HG03139 (cell line): ENCODE measurements around the gene PPP1R14B.

Experiments used
- ATAC-seq: cut with Tn5 transposase; IDR thresholded peaks from one replicate; pipeline ENCODE4 v1.9.1; 2021; ENCODE audit not compliant: unreplicated experiment

Gene PPP1R14B, protein sequence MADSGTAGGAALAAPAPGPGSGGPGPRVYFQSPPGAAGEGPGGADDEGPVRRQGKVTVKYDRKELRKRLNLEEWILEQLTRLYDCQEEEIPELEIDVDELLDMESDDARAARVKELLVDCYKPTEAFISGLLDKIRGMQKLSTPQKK

DNA sequence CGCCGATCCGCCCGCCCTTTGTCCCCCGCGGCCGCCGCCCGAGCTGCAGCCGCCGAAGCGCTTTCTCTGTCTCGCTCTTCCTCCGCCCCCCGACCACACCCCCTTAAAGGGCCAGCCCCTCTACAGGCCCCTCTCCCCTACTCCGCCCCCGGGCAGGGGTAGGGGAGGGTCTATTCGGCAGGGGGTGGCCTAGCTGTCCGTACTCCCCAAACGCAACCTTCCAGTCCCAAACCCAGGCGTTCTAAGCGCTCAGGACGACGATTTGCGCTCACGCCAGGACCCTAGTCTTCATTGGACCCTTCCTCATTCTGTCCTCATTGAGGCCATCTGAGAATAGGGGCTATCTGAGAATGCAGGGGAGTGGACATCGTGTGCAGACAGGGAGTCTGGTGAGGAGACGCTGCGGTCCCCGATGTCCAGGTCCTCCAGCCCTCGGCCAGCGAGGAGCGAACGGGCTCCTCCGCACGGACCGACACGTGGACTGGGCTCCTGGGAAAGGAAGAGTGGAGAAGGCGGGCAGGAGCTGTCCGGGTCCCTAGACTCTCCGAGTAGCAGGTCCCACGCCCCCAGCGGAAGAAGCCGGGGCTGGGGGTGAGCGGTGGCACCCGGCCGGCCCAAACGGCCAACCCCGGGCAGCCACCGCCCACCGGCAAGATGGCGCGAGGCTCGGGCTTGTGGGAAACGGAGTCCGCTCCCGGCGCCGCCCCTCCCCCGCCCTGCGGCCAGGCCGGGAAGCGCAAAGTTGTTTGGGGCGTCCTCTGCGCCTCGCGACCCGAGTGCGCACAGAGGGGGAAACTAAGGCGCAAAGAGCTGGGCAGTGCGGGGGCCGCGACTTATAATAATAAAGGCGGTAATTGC is at the start of gene PPP1R14B:
PPP1R14B (minus strand) TSS at position 73 of the 858 bp plus-strand sequence. CDS start 270 bp downstream, outside the sequence.
- ATAC-seq, result no peak

DNA sequence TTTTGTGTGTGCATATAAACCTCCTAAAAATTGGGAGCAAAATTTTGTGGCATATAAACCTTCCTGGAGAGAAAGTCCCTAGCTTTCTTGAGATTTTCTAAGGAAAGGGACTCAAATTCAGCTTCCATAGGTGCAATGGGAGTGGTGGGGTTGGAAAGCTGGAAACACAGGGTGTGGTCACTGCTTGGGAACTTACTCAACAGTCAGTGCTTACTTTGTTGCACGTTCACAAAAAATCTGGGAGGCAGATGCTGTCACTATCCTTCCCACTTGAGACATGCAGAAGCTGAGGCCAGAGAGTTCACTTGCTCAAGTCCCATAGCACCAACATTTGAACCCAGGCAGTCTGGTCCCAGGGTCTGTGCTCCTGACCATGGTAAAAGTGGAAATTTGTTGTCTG is 49.5 kb upstream of the PPP1R14B start:
- ATAC-seq, result no peak

DNA sequence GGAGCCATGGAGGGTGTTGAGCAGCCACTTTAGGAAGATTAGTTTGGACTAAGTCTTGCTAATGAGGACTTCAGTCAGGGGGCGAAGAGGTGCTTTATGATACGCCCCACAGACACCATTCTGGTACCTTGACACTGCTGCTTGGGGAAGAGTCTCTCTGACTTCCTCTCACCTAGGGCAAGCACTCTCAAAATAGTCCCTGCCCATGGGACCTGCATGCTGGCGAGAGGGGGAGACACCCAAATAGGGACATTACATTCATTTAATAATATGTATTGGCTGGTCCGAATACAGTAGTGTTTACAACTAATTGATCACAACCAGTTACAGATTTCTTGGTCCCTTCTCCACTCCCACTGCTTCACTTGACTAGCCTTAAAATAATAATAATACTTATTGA is 49.0 kb upstream of the PPP1R14B start:
- ATAC-seq, result no peak

DNA sequence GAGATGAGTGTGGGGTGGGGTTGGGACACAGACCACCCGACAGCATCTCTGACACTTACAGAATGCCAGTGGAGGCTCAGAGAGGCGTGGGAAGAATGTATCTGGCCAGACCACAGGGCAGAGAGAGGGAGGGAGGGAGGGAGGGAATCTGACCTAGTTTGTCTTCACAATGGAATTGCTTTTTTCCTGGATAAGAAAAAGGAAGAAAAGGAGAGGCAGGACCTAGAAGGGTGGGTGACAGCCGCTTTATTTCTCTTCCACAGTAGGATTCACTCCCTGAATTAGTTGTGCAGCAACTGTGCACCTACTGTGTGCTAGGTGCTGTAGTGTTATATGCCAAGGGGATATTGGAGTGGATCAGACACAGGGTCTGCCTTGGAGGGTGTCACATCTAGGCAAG is 48.0 kb upstream of the PPP1R14B start:
- no peak for ATAC-seq

DNA sequence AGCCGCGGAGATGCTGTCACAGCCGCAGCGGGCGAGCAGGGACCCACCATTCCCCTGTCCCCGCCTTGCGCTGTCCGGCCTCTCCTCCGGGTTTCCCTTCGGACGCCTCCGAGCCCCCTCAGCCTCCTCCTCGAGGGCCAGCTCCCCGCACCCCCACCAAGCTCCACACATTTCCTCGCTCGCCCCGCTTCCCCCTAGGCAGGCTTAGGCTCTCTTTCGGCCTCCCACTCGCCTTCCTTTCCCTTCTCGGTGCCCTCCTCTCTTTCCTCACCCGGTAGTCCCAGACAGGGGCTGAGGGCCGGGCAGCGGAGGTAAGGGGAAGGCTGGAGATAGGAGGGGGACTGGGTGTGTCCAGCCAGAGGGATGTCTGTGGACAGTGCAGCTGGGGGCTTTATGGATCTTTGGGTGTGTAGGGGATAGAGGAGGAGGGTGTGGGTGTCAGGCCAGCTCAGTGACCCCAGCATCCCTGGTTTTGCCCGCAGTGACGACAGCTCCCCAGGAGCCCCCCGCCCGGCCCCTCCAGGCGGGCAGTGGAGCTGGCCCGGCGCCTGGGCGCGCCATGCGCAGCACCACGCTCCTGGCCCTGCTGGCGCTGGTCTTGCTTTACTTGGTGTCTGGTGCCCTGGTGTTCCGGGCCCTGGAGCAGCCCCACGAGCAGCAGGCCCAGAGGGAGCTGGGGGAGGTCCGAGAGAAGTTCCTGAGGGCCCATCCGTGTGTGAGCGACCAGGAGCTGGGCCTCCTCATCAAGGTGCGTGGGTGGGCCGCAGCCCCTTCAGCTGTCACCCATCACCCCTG is 45.9 kb upstream of the PPP1R14B start:
- no peak for ATAC-seq

DNA sequence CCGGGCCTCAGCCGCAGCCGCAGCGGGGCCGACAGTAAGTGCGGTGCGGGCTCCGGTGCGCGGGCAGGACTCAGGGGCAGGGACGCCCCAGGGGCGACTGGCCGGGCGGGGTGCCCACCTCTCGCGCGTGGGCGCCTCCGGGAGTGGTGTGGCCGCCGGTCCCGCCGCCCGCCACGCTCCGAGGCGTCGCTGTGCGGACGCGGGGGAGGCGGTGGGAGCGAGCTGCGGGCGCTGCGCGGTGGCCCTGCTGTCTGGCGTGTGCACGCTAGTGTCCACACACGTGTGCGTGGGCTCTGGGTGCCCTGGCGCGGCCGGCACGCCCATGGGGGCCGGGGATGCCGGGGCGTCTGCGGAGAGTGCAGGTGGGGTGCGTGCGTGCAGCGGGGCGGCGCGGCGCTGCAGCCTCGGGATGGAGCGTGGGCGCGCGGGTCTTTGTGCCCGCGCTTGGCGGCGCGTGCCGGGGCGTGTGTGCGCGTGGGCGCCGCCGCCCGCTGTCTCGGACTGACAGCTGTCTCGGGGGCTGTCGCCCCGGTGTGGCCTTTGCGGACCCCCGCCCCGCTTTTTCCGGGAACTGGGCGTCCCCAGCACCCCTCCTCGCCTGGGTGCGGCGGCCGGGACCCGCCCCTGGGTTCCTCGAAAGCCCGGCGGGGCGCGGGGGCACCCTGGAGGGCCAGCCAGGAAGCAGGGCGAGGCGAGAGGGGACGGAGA is 45.2 kb upstream of the PPP1R14B start:
- ATAC-seq, result no peak

DNA sequence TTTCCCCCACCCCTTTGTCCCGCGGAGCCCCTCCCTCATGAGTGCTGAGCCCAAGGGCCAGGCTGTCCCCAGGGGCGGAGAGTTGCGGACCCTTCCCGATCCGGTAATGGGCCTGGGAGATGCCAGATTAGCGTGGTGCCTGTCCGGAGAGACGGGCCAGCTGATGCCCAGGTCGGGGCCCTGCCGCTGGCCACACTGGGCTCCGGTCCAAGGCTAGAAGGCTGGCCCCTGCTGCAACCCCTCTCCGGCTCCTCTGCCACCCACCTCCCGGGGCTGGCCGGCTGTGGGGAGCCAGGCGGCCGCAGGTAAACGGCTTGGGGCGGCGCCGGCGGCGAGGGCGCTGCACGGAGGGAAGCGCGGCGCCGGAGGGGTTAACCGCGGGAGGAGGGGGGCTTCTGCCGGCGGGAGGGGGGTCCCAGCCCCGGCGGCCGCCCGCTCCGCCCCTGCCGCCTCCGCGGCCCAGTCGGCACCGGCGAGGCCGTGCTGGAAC is 44.6 kb upstream of the PPP1R14B start, which contains the start of gene KCNK4:
KCNK4 (plus strand) TSS at position 41 of the 490 bp plus-strand sequence. CDS start 1,717 bp downstream, outside the sequence.
- no peak for ATAC-seq

DNA sequence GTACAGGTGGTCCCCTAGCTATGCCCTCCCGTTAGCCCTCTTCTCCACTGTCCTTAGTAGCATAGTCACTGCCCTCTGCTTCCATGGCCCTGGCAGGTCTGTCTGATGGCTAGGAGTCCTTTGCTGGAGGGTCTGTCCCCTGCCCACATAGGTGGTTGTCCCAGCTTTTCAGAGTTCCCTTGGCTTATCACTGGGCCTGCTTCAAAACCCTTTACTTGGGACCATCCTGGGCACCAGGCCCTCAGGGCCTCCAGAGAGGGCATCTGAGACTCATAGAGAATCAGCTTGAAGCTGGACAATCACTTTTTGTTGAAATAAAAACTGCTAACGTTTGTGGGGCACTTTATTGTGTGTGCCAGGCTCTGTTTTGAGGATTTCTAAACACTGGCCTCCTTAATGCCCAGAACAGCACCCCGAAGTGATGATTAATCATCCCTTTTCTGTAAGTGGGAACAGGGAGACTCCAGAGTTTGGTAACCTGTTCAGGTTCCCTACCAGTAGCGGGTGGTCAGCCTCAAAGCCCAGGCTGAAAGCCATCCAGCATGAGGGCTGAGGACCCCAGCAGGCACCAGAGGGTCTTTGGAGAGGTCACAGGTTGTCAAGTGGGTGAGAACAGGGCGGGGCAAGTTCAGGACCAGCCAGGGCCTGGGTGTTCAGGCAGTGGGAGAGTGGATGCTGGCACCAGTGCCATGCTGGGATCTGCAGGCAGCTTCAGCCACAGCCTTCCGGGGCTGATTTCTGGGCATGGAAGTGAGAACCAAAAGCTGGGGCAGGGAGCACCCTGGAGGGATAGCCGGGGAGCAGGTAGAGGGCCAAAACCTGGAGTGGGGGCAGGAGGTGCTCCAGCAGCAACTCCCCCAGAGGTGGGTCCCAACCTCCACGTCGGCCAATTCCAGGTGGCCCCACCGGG is 43.9 kb upstream of the PPP1R14B start:
- ATAC-seq, result no peak

DNA sequence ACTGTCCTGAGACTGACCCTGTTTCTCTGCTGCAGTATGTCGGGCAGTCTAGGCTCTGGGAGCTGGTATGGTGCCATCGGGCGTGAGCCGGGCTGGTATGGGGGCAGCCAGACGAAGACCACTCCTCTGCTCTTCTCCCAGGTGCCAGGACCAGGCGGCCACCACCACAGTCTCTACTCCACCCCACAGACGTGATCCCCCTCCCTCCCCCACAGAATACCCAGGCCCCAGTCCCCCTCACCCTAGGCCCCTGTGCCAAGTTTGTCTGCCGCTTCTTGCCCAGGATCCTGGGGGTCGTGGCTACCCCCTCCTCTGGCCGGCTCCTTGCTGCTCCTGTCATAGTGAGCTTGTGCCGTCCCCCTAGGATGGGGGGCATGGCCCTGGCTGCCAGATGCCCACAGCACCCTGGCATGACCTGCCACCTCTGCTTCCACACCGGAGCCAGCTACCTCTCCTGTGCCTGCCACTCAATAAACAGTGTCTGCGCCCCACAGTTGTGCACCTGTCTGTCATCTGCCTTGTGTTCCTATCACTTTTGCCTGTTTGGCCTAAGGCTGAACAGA is 42.3 kb upstream of the PPP1R14B start:
- no peak for ATAC-seq

DNA sequence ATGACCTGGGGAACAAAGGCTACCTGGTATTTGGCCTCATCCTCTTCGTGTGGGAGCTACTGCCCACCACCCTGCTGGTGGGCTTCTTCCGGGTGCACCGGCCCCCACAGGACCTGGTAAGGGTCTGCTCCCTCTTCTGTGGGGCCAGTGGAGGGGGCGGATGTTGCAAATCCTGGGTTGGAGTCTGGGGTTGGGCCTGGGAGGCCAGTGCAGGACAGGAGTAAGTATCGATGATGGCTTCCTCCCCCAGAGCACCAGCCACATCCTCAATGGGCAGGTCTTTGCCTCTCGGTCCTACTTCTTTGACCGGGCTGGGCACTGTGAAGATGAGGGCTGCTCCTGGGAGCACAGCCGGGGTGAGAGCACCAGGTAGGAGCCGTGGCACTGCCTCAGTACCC is 41.6 kb upstream of the PPP1R14B start:
- no peak for ATAC-seq

DNA sequence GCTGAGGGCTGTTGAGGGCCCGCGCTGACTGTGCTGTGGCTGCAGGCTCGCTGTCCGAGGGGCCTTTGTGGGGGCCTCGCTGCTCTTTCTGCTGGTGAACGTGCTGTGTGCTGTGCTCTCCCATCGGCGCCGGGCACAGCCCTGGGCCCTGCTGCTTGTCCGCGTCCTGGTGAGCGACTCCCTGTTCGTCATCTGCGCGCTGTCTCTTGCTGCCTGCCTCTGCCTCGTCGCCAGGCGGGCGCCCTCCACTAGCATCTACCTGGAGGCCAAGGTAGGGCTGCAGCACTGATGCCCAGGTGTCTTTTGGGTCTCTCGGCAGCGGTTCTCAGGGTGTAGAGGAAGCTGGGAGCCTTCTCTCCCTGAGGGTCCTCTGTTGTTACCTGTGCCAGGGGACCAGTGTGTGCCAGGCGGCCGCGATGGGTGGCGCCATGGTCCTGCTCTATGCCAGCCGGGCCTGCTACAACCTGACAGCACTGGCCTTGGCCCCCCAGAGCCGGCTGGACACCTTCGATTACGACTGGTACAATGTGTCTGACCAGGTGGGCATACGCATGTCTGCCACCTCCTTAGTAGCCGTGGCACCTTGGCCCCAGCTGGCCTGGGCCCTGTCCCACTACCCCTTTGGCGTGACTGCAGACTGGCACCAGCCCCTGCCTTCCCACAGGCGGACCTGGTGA is 41.1 kb upstream of the PPP1R14B start:
- no peak for ATAC-seq

DNA sequence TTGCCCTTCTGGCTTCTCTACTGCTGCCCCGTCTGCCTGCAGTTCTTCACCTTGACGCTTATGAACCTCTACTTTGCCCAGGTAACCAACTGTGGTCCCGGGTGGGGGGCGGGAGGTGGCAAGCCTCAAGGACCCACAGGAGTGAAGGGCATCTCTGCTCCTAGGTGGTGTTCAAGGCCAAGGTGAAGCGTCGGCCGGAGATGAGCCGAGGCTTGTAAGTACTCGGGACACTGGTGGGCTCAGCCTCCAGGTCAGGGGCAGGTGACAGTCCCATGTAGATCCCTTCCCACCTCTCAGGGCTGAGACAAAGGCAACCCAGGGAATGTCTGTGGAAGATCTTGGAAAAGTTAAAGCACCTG is 40.0 kb upstream of the PPP1R14B start:
- ATAC-seq, result no peak

DNA sequence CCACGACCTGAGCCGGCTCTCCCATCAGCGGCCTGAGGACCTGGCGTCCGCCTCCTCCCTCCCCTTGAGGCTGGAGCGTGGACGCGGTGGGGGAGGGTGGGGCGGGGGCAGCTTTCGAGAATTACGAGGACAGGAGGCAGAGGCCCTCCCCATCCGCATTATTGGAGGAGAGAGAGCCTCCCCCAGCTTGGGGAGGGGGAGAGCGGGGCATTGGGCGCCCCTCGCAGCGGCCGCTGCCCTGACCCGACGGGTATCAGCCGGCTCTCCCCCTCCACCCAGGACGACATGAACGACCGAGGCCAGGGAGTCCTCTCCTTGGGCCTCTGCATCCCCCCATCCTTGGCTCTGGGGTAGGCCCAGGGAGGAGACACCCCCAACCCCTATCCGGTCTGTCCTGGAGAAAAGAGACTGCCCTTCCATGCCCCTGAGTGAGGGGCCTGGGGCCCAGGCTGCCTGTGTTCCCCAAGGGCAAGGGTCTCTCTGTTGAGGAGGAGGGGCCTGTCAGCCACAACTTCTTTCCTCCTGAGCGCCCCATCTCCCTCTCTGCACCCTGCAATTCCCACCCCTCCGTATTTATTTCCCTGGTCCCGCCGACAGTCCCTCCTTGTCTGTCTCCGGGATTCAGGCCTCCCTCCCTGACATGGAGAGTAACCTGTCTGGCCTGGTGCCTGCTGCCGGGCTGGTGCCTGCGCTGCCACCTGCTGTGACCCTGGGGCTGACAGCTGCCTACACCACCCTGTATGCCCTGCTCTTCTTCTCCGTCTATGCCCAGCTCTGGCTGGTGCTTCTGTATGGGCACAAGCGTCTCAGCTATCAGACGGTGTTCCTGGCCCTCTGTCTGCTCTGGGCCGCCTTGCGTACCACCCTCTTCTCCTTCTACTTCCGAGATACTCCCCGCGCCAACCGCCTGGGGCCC is 39.4 kb upstream of the PPP1R14B start:
- ATAC-seq, result no peak

DNA sequence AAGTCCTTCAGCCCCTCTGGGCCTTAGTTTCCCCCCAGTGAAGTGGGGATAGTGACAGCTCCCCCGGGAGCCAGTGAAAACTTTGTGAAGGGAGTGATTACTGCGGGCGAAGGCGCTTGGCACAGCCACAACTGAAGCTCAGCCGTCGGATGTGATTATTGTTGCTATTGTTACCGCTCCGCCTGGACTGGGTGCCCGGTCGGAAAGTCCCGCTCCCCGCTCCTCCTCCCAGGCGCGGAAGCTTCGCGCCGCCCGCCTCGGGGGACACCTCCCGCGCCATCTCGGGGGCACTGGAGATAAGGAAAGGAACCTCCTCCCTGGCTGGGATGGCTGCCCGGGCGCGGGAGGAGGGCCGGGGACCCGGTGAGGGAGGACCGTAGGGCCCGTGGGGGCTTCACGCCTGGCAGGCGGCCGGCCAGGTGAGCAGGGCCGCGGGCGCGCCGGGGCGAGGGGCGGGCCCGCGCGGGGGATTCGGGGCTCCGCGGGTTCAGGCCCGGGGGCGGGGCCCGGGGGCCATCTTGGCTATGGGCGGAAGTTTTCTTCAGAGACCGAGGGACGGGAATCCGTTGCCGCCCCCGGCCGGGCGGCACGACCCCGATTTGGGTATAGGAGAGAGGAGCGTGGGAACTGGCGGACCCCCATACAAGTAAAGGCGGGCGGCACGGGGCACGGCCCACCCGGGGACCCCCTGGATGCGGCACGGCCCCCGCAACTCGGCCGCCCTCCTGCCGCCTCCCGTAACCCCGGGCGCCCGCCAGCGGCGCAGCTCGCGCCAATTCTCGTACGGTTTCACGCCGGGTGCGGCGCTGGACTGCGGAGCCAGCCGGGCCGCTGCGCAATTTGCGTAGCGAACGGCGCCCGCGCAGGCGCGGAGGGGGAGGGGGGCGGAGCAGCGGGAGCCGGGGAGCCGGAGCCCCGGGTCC is 38.5 kb upstream of the PPP1R14B start, which contains the start of gene GPR137:
GPR137 (plus strand) TSS at position 887 of the 923 bp plus-strand sequence. CDS start 677 bp downstream, outside the sequence.
- peak; percentile 48 for ATAC-seq

DNA sequence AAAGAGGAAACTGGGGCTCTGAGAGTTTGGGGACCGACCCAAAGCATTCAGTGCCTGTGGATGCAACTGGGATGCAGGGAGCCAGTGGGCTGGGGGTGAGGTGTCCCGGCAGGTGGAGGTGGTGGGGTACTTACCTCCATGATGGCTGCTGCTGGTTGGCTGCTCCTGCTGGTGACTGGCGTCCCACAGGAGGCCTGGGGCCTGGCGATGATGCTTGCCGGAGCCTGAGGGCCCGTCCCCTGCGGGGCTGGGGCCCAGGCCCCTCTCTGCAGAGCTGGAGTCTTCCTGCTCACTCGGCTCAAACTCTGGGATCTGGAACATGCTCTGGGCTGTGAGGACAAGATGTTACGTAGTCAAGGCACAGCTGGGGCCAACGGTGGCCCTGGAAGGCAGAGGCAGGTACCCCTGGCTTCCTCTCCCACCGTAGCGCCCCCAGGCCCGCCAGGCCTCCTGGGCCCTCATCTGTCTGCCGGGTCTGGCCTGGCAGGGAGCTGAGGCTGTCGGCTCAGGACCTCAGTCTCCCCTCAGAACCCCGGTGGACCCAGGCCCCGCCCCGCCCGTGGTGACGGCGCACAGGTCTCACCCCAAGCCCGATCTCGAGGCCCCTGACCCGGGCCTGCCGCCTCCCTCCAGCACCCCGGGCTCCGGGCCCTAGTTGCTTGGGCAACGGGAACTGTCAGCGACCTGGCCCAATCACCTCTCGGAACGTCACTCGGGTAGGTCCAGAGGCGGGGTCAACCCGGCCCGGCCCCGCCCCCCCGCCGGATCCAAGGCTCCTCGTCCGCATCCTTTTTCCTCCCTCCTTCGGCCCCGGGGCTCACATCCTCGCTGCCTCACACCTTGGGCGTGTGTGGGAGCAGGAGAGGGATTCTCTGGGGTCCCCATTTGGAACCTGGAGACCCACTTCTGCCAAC is 37.6 kb upstream of the PPP1R14B start, which contains the start of gene BAD:
BAD (minus strand) TSS at position 618 of the 914 bp plus-strand sequence; CDS start at position 321, 297 bp downstream.
- peak; percentile 60 for ATAC-seq

DNA sequence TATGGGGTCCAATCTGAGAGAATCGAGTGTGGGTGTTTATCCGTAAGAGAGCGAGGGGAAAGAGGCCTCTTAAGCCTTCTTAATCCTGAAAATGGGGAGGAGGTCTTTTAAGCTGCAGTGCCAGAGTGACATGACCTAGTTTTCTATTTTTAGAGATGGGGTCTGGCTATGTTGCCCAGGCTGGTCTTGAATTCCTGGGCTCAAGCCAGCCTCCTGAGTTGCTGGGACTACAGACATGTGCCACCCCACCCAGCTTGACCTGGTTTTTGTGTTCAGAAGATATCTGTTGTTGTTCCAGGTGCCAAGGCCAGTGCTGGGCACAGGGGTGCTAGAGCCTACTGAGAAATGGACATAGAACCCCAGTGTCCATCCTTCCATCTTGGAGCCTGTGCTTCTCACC is 36.3 kb upstream of the PPP1R14B start:
- no peak for ATAC-seq
